Medulla oblongata (tissue), 1 donor: ENCODE results near the gene DSE.
A peak's percentile ranks its signal among the peaks of the same experiment; 100 is the strongest.

ENCODE experiments used
- DNase-seq: peaks from one replicate; pipeline ENCODE4 v3.0.0-alpha.2; 2015; ENCODE audit errors: extremely low spot score

DSE gene

DNA sequence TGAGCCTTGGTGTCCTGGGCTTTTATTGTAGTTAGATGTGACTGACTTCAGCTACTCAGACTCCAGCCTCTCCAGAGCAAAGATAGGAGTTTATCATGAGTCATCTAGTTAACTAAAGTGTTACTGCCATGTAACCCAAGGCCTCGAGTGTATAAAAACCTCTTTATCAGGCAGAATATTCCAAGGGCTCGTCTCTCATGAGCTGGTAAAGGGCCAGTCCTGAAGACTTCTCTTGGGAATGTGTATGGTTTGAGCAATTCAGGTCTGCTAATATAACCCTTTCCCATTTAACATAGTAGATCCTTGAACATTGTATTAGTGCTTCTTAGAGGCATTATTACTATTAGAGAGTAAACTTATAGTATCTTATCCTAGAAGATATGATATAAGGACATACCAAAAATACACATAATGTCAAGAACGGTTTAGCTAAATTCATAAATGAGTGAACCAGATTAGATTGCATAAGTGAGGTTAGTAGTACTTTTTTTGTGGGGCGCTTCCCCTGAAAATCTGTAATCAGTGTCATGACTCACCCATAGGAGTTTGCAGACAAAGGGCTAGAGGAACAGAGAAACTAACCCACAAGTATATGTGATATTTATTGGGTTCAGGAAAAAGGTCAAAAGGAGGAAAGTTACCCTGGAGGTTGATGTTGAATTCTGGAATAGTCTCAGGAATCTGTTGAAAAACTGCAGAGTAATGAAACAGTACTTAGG, 16.0 kb downstream of the DSE start:
- no peak for DNase-seq

DNA sequence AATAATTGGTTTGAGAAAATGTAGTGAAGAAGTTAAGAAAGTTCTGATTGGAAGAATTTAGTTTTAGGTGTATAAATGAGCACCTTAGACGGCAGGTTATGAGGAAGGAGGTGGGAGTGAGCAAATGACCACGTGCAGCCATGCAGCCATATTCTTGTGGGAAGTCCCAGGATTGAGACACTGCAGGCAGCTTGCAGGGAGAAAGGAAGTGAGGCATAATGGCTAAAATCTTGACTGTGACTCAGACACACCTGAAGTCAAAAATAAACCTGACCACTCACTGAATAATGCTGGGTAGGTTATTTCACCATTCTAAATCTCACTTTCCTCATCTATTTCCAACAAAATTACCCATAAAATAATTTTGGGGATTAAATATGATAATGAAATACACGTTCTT, 16.6 kb downstream of the DSE start:
- no peak for DNase-seq

DNA sequence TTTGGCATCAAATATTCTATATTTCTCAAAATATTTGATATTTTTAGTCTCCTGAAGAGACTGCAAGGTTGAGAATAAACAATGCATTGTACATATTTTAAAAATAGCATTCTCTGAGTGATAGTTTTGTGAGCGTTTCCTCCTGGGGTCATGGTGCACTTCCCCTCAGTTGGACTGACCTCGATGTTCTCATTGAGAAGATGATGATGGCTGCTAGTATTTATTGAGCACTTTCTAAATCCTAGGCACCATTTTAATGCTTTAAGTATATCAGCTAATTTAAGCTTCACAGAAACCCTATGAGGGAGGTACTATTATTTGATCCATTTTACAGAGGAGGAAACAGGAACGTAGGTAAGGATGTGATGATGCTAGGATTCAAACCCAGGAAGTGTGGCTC, 18.2 kb downstream of the DSE start:
- DNase-seq: no peak

DNA sequence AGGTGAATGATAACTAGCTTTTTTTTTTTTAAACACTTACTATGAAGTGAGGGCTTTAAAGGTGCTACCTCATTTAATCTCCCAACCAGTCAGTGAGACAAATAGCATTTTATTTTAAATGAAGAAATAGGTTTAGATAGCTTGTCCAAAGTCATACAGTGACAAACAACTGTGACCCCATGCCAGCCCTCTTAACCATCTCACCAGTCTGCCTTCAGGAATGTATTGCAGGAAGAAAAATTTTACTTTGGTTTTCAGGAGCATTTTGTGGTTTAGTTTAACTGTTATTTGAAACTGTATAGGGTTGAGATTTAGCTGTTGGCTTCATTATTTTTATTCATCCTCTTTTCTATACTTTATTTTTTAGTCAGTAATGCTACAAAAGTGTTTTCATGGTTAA, 18.6 kb downstream of the DSE start:
- DNase-seq: no peak

DNA sequence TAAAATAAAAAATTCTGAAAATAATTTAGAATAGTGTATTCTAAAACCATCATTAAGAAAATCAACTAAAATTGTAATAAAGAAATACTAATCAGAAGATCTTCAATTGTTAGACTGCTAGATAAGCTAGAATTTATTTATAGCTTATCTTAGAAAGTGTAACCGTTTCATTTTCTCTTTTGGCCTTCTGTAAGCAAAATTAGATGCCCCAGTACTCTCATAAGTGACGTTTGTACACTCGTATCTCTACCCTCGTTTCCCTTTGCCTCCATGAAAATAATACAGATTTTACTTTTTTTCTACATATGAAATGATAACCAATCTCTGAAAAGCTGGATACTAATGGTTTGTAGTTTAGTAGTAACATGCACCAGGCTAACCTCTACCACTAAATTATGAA, 19.8 kb downstream of the DSE start:
- DNase-seq: no peak

DNA sequence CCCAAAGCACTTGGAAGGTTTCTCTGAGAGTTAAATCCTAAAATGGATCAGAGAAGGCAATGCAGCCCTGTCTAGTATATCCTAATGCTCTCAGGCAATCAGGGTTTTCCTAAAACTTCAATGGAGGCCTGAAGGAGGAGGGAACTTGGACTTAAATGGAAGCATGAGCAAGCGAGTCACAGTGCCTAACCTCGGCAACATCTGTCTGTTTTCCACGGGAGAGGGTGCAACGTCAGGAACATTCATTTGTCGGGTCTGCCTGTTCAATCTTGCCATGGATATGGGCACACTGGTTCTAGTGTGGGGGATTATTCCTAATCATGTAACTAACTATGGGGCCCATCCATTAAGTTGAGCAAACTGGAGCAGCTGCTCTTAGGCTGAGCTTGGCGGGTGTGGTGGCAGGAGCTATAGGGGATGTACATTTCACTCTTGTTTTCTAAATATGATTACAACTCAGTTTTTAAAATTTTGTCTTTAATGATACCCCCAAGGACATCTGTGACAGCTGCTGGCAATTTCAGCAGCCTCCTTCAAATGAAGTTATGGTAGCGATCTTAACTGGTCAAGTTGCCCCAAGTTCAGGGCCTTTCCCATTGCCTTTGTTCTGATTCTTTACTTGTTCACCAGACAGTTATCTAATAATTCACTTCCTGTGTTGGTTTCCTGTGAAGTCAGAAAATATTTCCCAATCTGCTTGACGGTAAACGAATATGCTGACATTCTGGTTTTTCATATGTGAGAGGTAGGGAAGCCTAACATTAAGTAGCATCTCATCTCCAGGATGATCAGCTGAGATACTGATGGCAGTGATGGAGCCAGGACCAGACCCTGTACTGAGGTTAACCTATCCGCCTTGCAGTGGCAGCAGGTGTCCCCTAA, 21.6 kb downstream of the DSE start:
- DNase-seq: peak; percentile 43

DNA sequence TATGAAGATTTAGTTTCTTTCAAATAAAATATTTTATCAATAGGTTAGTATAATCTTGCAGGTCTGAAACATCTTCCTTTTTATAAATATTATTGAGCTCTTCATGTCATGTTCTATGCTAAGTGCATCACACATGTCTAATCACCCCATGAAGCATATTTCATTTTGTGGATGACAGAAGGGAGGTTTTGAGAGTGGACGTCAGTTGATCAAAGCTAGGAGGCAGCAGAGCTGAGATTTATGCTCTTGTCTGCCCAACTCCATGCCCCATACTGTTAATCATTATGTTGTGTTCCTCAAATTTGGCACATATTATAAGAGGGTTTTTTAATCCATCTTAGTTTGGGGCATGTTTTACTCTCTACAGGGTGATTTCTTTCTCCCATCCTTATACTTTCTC, 22.7 kb downstream of the DSE start:
- DNase-seq: no peak

DNA sequence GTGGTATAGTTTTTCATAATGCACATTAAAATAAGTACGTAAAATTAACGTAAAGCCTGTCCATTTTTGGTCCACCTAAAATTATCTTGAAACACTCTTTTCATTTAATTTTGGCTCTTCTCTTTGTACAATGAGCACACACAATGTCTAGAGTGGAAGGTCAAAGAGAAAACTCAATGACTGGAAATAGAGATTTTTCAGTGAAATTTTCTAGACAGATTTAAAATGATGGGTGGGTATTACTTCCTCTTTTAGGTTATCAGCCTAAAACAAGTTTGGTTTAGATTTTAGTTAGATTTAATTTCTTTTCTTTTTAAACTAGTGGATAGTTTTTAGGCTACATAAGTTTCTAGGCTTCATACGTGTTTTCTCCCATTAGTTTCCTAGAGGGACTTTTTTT, 24.9 kb downstream of the DSE start:
- no peak for DNase-seq

DNA sequence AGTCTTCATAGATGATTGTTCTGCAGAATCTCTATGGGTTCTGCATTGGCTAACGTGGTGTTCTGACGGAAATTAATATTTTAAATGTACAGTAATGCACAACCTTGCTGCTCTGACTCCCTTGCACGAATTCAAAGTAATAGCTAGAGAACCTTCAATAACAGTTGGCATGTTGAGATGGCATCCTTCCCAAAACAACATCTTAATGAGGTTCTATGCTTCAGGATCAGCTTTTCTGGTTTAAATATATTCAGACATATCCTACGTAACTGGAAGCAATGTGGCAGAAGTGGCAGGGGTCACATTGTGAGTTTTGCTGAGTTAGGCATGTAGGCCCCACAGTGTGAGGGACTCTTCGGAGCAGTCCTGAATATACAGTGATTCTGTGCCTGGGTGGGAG, 25.7 kb downstream of the DSE start:
- DNase-seq: no peak

DNA sequence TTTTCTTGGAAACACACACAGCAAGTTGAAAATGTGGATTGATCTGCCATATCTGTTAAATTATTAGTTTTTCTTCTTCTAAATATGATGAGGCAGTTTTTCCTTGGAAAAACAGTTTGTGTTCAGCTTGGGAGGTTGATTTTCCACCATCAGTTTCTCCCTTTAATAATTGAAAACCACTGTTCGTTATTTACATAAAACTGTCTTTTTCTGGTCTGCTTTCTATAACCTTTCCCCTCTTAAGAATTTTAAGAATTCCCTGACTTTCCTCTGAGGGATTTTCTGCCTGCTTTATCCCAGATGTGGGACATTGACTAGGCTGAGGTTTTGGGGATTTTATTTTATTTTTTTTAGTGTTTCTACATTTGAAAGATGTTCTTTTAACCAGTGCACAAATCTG, 27.2 kb downstream of the DSE start:
- no peak for DNase-seq

DNA sequence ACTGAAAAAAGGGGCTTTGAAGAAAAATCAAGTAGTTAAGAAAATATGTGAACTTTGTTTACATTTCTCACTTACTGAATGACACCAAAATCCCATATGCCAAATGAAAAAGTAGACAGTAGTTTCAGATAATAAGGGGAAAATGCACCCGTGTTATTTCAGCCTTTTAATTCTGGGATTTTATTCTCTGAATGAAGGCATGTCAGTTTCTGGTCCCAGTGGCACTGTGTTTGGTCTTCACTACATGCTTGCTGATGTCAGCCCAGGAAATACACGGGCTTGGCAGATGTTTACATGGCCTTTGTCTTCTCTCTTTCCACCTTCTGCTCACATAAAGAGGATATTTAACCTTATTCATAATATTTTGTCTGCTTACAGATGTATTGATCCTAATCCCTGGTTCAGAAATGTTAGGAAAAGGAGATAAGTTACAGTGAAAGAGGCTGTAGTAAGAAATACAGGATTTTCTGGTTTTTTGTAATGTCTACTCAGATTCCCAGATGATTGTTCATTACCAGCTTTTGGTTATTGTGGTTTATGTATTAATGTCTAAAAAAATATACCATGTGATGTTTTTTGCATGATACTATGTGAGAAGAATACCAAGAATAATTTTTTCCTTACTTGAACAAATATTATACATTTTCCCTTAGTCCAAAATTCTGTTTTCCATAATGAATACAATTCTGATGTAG, 27.7 kb downstream of the DSE start:
- DNase-seq: no peak

DNA sequence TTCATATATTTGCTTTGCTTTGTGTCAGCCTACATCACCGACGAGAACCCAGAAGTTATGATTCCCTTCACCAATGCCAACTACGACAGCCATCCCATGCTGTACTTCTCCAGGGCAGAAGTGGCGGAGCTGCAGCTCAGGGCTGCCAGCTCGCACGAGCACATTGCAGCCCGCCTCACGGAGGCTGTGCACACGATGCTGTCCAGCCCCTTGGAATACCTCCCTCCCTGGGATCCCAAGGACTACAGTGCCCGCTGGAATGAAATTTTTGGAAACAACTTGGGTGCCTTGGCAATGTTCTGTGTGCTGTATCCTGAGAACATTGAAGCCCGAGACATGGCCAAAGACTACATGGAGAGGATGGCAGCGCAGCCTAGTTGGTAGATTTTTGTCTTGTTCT, 28.5 kb downstream of the DSE start:
- no peak for DNase-seq

DNA sequence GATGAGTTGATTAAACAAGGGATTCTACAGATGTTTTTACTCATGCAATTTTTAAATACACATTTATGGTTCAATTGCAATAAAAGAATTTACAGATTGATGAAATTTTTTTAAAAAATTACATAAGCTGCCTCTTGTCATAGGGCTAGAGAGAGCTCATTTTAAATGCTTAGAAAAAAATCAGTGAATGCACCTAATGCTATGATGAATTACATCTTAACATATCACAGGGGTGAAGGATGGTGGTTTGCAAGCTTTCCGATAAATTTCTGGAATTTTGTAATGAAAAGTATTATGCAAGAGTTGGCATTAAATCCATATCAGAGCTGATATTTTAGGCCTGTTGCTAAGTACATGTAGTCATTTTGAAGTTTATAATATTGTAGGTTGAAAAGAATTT, 29.6 kb downstream of the DSE start:
- no peak for DNase-seq

DNA sequence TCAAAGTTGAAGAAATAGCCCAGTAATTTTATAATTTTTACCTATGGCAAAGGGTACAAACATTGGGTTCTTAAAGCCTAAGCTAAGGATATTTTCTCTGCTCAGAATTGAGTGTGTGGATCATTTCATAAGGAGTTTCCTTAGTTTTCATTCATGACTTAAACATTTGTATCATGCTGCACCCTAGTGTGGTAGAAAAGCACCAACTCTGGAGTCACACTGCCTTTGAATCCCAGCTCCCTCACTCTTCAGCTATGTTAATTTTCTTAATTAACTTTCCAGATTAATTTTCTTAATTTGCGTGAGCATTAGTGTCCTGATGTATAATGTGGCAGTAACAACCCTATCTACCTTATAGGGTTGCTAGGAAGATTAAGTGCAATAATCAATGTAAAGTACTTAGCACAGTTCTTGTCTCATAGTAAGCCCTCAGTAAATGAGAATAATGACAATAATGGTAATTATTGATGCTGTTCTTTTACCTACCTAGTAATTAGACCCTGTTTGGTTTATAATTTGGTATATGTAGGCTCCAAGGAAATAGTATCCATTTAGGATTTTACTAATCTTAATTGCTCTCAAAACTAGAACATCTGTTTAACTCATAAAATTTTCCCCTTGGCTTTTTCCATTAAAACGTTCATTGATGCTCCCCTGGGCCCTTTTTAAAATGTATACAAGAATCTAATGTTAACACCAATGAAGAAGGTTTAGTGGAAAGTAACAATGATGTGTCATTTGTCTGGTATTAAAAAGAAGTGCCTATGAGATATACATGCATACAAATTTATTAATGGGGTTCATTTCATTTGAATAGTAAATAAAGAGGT, 31.6 kb downstream of the DSE start:
- DNase-seq: no peak

DNA sequence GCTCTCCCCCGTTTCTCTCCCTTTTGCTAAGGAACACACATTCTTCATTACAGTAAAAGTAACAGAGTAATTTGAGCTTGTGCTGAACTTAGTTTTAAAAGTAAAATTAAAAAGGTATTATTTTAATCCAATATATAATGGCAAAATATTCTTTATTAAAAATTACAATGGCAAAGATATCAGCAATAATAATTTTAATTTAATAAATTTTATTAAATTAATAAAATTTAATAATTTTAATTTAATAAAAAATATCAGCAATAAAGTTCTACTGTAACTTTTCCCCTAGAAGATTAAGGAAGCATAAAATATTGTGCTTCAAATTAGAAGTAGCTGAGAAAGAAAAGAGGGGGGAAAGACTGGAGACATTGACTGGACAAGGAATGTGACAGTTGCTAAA, 32.5 kb downstream of the DSE start:
- no peak for DNase-seq

DNA sequence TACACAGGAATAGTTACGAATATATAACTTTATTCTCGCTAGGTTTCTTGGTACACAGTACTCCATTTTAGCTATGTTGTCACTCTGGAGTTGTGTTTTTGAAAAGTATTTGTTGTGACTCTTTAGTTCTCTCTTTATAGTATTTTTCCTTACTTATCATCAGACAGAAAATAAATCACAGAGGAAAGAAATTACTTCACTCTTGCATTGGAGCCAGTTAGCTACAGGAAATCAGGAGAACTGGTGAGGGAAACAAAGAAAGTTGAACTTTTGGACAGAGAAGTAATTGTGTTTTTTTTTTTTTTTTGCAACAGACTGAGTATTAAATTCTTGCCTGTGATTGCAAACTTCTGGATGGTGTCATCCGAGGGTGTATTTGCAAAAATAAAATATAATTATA, 33.9 kb downstream of the DSE start:
- no peak for DNase-seq

DNA sequence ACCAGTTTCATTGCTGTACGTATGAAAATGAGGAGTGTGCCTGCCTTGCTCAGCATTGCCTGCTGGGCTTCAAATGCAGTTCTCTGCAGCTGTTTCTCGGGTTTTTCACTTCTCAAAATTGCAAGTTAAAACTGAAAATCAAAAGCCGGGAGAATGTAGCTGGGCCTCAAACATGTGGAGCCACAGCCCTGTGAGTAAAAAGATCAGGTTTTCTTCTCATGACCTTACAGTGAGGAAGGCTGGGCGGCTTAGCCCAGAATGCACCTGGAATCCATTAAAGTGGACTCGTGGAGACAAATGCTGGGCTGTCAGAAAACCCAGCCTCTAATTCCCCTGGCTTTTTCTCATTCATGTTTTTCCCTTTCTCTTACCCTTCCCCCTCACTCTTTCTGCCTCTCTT, 34.4 kb downstream of the DSE start:
- DNase-seq: peak; percentile 67

DNA sequence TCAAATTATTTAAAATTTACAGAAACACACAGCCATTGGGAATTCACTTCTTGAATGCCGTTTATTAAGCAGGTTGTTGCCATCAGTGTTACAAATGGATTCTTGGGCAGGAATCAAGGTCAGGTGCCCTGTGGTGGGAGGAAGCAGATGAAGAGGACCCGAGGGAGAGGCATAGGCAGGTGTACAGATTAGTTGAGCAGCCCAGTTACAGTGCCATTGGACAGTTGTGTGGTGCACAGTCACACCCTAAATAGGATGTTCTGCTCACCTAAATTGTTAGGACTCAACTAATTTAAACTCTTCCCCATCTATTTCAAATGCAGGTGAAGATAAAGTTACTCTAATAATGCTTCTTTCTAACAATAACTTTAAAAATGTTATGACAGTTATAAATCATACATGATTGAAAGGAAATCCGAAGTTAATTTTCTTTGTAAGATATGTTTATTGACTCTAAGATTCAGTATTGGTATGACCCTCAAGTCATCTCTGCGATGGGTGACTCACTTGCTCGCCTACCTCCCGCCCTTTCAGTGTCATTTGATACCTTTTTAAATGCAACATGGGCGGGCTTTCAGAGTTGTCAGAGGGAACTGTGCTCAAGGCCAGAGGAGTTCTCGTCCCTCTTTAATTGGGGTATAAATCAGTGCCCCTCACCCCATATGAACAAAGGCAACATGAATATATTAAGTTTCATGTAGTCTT, 35.1 kb downstream of the DSE start:
- DNase-seq: no peak

DNA sequence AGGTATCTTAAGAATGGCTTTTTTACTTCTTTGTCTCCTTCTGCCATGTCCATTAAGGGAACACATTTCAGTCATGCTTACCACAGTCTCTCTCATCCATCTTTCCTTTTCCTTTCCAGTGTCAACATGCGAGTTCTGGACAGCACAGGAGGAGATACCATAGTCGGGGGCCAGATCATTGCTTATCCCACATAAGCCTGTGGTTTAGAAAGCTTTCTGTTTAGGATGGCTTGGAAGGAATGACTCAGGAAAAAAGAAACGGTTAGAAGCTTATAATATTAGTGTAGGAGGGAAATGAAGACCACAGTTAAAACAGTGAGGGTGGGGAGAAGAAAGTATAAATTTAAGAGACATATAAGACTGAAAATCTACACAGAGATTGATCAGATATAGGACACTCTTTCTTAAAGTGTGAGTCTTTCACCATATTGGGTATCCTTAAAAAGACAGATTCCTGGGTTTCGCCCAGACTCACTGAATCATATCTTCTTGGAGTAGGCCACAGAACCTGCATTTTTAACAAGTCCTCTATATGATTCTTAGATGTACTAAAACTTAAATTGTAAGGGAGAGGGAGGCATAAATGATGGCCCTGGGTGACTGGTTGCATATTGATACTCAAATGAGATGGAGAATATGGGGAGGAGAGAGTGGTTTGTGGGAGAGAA, 36.1 kb downstream of the DSE start:
- DNase-seq: no peak

DNA sequence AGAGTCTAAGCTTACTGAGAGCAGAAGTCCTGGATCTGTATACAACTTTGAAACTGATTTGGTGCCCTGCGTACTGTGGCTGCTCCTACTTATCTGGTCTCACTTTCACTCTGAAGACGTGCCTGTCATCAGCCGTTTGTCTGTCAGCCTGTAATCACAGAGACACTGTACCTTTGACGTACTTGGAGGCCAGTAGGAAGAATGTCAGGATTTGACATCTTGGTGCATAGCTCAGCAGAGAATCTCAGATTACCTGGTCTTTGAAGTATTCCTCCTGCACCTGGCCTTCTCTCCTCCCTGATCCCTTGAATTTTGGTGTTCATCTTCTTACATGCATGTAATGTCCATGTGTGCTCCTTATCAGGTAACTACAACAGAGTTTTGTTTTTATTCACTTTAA, 37.7 kb downstream of the DSE start:
- DNase-seq: no peak

DNA sequence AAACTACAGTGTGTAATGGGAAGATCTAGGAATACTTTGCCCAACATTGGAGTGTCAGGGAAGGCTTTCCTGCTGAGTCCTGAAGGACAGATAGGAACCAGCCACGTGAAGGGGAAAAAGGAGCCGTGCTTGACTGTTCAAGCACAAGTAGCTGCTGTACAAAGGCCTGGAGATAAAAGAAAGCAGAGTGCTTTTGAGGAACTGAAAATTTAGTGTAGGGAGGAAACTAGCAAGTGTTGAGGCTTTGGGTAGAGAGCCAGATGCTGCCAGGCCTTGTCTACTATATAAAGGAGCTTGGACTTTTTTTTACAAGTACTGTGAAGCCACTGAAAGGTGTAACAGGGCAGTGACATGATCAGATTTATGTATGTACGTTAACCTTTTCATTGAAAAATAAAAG, 39.0 kb downstream of the DSE start:
- peak; percentile 65 for DNase-seq
